ENCODE results near the gene DPP4. TPM values are rescaled to one million over a fixed set of nuclear protein-coding genes. Genes with fewer than 3 reads are reported as not detected.
A peak's percentile ranks its signal among the peaks of the same experiment; 100 is the strongest.

Gene DPP4
- total and polyA plus RNA-seq, 2 of the 13 experiments (the other 11 are each of a cell fraction or from before 2014, with no cell fraction given) = 39.4 to 109 TPM

- no peak for TF ChIP-seq GRHL1 (CRISPR knock-in tag; conservative IDR thresholded peaks at IDR 0.05)
- peak; percentile 83 for TF ChIP-seq ZMYM3 (CRISPR knock-in tag; IDR thresholded peaks at IDR 0.05)
- no peak for TF ChIP-seq ARID2 (CRISPR knock-in tag; IDR thresholded peaks at IDR 0.05; ENCODE audit: borderline replicate concordance)
- TF ChIP-seq FOXJ3 (CRISPR knock-in tag; IDR thresholded peaks at IDR 0.05; ENCODE audit: borderline replicate concordance) = peak; percentile 57; the same call in 1 of the 2 replicates
- TF ChIP-seq ZBTB3 (CRISPR knock-in tag; IDR thresholded peaks at IDR 0.05; ENCODE audit: borderline replicate concordance, low read depth) = peak; percentile 93
- TF ChIP-seq ZFY (CRISPR knock-in tag; IDR thresholded peaks at IDR 0.05) = no peak
- no peak for TF ChIP-seq ATM (IDR thresholded peaks at IDR 0.05; ENCODE audit: borderline replicate concordance)
- TF ChIP-seq HDAC1 (CRISPR knock-in tag; IDR thresholded peaks at IDR 0.05) = peak; percentile 49
- 0 out of 2 replicates have a peak, but pooled peaks have one; percentile 69 for TF ChIP-seq KLF6 (CRISPR knock-in tag; IDR thresholded peaks at IDR 0.05)
- TF ChIP-seq SMAD3 (CRISPR knock-in tag; IDR thresholded peaks at IDR 0.05) = peak; percentile 75; the same call in 1 of the 2 replicates
- TF ChIP-seq SNAI1 (CRISPR knock-in tag; IDR thresholded peaks at IDR 0.05; ENCODE audit: borderline replicate concordance) = no peak
- TF ChIP-seq TBL1XR1 (IDR thresholded peaks at IDR 0.05; ENCODE audit: borderline replicate concordance, low read length, partially characterized antibody) = peak; percentile 50
- peak; percentile 8; the same call in 1 of the 2 replicates for TF ChIP-seq HHEX (CRISPR knock-in tag; IDR thresholded peaks at IDR 0.05)
- TF ChIP-seq PBX3 (CRISPR knock-in tag; IDR thresholded peaks at IDR 0.05; ENCODE audit: borderline replicate concordance) = no peak
- no peak for TF ChIP-seq PCBP2 (optimal IDR thresholded peaks at IDR 0.05; ENCODE audit: low read depth, low read length, poor library complexity, severe bottlenecking)
- no peak for TF ChIP-seq THYN1 (CRISPR knock-in tag; IDR thresholded peaks at IDR 0.05; ENCODE audit: borderline replicate concordance, low read depth)
- peak; percentile 60 to 80; a peak in 3 of 4 replicates for TF ChIP-seq NR2F1 (CRISPR knock-in tag; IDR thresholded peaks at IDR 0.05)
- TF ChIP-seq ZNF740 (CRISPR knock-in tag; IDR thresholded peaks at IDR 0.05) = no peak
- TF ChIP-seq ZNF12 (CRISPR knock-in tag; IDR thresholded peaks at IDR 0.05) = peak; percentile 82
- TF ChIP-seq ZNF609 (CRISPR knock-in tag; IDR thresholded peaks at IDR 0.05; ENCODE audit: borderline replicate concordance) = peak; percentile 52; the same call in 1 of the 2 replicates
- no peak for TF ChIP-seq SRF (IDR thresholded peaks at IDR 0.05; ENCODE audit: low read depth, low read length)
- TF ChIP-seq ZNF20 (CRISPR knock-in tag; IDR thresholded peaks at IDR 0.05) = no peak
- peak; percentile 69; the same call in 1 of the 2 replicates for TF ChIP-seq REPIN1 (CRISPR knock-in tag; IDR thresholded peaks at IDR 0.05; ENCODE audit: borderline replicate concordance, low read depth)
Observed at GRCh38 chr2:162113776-162114168, 39.8 kb upstream of the DPP4 start (continued).
